Measurements from ENCODE around the gene SRBD1.

Gene SRBD1

GRCh38 chr2:45541450-45541849, 69.6 kb downstream of the SRBD1 start:
- no peak for FAIRE-seq

- no peak for FAIRE-seq
Observed at GRCh38 chr2:45540942-45541341, 70.1 kb downstream of the SRBD1 start.

- FAIRE-seq: peak; percentile 94
Observed at GRCh38 chr2:45533771-45534170, 77.3 kb downstream of the SRBD1 start.

- FAIRE-seq: no peak
Observed at GRCh38 chr2:45532181-45532580, 78.9 kb downstream of the SRBD1 start.

- FAIRE-seq: no peak
Observed at GRCh38 chr2:45524016-45524415, 87.1 kb downstream of the SRBD1 start.

- FAIRE-seq: peak; percentile 86
Observed at GRCh38 chr2:45518546-45518945, 92.5 kb downstream of the SRBD1 start.

- no peak for FAIRE-seq
Observed at GRCh38 chr2:45510701-45511420, 100.2 kb downstream of the SRBD1 start.

GRCh38 chr2:45506756-45507155, 104.3 kb downstream of the SRBD1 start:
- no peak for FAIRE-seq

- no peak for FAIRE-seq
Observed at GRCh38 chr2:45505138-45505537, 105.9 kb downstream of the SRBD1 start.

- no peak for FAIRE-seq
Observed at GRCh38 chr2:45498661-45499550, 112.2 kb downstream of the SRBD1 start.

GRCh38 chr2:45497355-45497754, 113.7 kb downstream of the SRBD1 start:
- no peak for FAIRE-seq

GRCh38 chr2:45496869-45497268, 114.2 kb downstream of the SRBD1 start:
- FAIRE-seq: no peak

- no peak for FAIRE-seq
Observed at GRCh38 chr2:45494978-45495293, 116.1 kb downstream of the SRBD1 start.

- FAIRE-seq: peak; percentile 72
Observed at GRCh38 chr2:45494275-45494977, 116.6 kb downstream of the SRBD1 start.

GRCh38 chr2:45484965-45485364, 126.1 kb downstream of the SRBD1 start:
- no peak for FAIRE-seq

- peak; percentile 59 for FAIRE-seq
Observed at GRCh38 chr2:45483997-45484396, 127.1 kb downstream of the SRBD1 start.

GRCh38 chr2:45477546-45477945, 133.5 kb downstream of the SRBD1 start:
- FAIRE-seq: no peak

GRCh38 chr2:45470531-45470930, 140.5 kb downstream of the SRBD1 start:
- FAIRE-seq: no peak

- FAIRE-seq: peak; percentile 58
Observed at GRCh38 chr2:45469314-45470099, 141.6 kb downstream of the SRBD1 start.

- no peak for FAIRE-seq
Observed at GRCh38 chr2:45468279-45468678, 142.8 kb downstream of the SRBD1 start.

- FAIRE-seq: no peak
Observed at GRCh38 chr2:45466053-45466452, 145.0 kb downstream of the SRBD1 start.

GRCh38 chr2:45460825-45461224, 150.2 kb downstream of the SRBD1 start:
- FAIRE-seq: no peak

- no peak for FAIRE-seq
Observed at GRCh38 chr2:45459860-45460259, 151.2 kb downstream of the SRBD1 start.

Measured in endometrium (tissue), 2 donors.